ENCODE measurements around the gene ESPNL. TPM values are rescaled to one million over a fixed set of nuclear protein-coding genes. Genes with fewer than 3 reads are reported as not detected.

Gene ESPNL
- total RNA-seq, 2 experiments from 2014 or later = not detected

DNA sequence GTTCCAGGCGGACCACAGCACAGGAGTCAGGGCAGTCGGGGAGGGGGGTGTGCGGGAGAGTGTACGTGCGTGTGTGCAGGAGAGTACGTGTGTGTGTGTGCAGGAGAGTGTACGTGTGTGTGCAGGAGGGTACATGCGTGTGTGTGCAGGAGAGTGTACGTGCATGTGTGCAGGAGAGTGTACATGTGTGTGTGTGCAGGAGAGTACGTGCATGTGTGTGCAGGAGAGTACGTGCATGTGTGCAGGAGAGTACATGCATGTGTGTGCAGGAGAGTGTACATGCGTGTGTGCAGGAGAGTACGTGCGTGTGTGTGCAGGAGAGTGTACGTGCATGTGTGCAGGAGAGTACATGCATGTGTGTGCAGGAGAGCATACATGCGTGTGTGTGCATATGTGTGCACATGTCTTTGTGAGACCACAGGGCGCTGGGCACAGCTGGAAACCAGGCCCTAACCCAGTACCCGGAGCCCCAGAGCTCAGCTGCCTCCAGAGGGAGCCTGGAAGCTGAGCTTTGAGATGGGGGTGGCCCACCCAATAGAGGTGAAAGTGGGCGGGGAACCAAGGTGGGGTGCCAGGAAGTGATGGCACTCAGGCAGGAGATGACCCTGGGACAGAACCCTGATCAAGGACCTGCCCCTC, 24.5 kb downstream of the ESPNL start:
- intact Hi-C loops (cut with DNase I, micrococcal nuclease) = no loop called here
- no peaks in the 10 kb centered on the region for H3K27me3 Mint-ChIP-seq
- TF ChIP-seq CTCF (IDR thresholded peaks at IDR 0.05) = no peak
- Histone ChIP-seq H3K27ac (ENCODE audit: low read depth in 1 of 2, low read length in 2 of 2) (no peak overlapping the region), H3K4me1 (ENCODE audit: insufficient read depth, low read length) (no peaks in the 10 kb centered on the region), H3K27me3 (ENCODE audit: control insufficient read depth in 1 of 2, insufficient read depth in 2 of 2, low read length in 2 of 2) (no peaks in the 10 kb centered on the region), H3K4me3 (ENCODE audit: low read length) (no peak overlapping the region), H3K9me3 (ENCODE audit: control insufficient read depth in 1 of 2, insufficient read depth in 1 of 2, low read length in 2 of 2) (peaks cover 0 to 6% of the 10 kb centered on the region in 2 experiments), H3K36me3 (ENCODE audit: insufficient read depth, low read length) (no peaks in the 10 kb centered on the region)
- no peaks in the 10 kb centered on the region for H3K4me1 Mint-ChIP-seq (ENCODE audit: low read depth)
- POLR2A ChIA-PET = no interaction called here
- no peak overlapping the region for H3K4me3 Mint-ChIP-seq
- CTCF ChIA-PET = no interaction called here
- no peaks in the 10 kb centered on the region for H3K9me3 Mint-ChIP-seq
- no peaks in the 10 kb centered on the region for H3K36me3 Mint-ChIP-seq (ENCODE audit: low read depth)
- H3K27ac Mint-ChIP-seq = no peak overlapping the region
- ATAC-seq (ENCODE audit: poor library complexity) (no peak), DNase-seq (no peak)

GRCh38 chr2:238125127-238125885, 25.2 kb downstream of the ESPNL start:
- no peaks in the 10 kb centered on the region for H3K9me3 Mint-ChIP-seq
- ChIA-PET CTCF (no interaction called here), POLR2A (no interaction called here)
- H3K36me3 ChIP-seq (ENCODE audit: insufficient read depth, low read length) = no peaks in the 10 kb centered on the region
- no peak for DNase-seq
- TF ChIP-seq CTCF (IDR thresholded peaks at IDR 0.05) = no peak
- no peaks in the 10 kb centered on the region for H3K4me1 Mint-ChIP-seq (ENCODE audit: low read depth)
- H3K4me1 ChIP-seq (ENCODE audit: insufficient read depth, low read length) = no peaks in the 10 kb centered on the region
- H3K27me3 Mint-ChIP-seq = no peaks in the 10 kb centered on the region
- no peak for ATAC-seq (ENCODE audit: poor library complexity)
- intact Hi-C loops (cut with DNase I, micrococcal nuclease) = no loop called here
- H3K27ac ChIP-seq (ENCODE audit: low read depth in 1 of 2, low read length in 2 of 2) = no peak overlapping the region
- H3K27me3 ChIP-seq (ENCODE audit: control insufficient read depth in 1 of 2, insufficient read depth in 2 of 2, low read length in 2 of 2) = no peaks in the 10 kb centered on the region
- H3K4me3 ChIP-seq (ENCODE audit: low read length) = no peak overlapping the region
- H3K9me3 ChIP-seq (ENCODE audit: control insufficient read depth in 1 of 2, insufficient read depth in 1 of 2, low read length in 2 of 2) = peaks cover 0 to 6% of the 10 kb centered on the region in 2 experiments
- no peak overlapping the region for H3K27ac Mint-ChIP-seq
- H3K4me3 Mint-ChIP-seq = no peak overlapping the region
- no peaks in the 10 kb centered on the region for H3K36me3 Mint-ChIP-seq (ENCODE audit: low read depth)

DNA sequence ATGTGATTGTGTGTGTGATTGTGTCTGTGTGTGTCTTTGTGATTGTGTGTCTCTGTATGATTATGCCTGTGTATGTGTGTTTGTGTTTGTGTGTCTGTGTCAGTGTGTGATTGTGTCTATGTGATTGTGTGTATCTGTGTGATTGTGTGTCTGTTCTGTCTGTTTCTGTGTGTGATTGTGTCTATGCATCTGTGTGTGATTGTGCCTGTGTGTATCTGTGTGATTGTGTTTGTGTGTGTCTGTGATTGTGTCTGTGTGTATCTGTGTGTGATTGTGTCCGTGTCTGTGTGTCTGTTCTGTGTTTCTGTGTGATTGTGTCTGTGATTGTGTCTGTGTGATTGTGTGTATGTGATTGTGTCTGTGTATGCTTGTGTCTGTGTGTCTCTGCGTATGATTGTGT, 26.2 kb downstream of the ESPNL start:
- ATAC-seq (ENCODE audit: poor library complexity) (no peak), DNase-seq (no peak)
- CTCF ChIA-PET = no interaction called here
- intact Hi-C loops (cut with DNase I, micrococcal nuclease) = no loop called here
- Histone ChIP-seq H3K27ac (ENCODE audit: low read depth in 1 of 2, low read length in 2 of 2) (no peak overlapping the region), H3K36me3 (ENCODE audit: insufficient read depth, low read length) (no peaks in the 10 kb centered on the region), H3K4me1 (ENCODE audit: insufficient read depth, low read length) (no peaks in the 10 kb centered on the region), H3K27me3 (ENCODE audit: control insufficient read depth in 1 of 2, insufficient read depth in 2 of 2, low read length in 2 of 2) (no peaks in the 10 kb centered on the region), H3K9me3 (ENCODE audit: control insufficient read depth in 1 of 2, insufficient read depth in 1 of 2, low read length in 2 of 2) (no peaks in the 10 kb centered on the region), H3K4me3 (ENCODE audit: low read length) (no peak overlapping the region)
- H3K36me3 Mint-ChIP-seq (ENCODE audit: low read depth) = no peaks in the 10 kb centered on the region
- POLR2A ChIA-PET = no interaction called here
- H3K4me3 Mint-ChIP-seq = no peak overlapping the region
- no peak overlapping the region for H3K27ac Mint-ChIP-seq
- no peaks in the 10 kb centered on the region for H3K9me3 Mint-ChIP-seq
- no peaks in the 10 kb centered on the region for H3K27me3 Mint-ChIP-seq
- no peaks in the 10 kb centered on the region for H3K4me1 Mint-ChIP-seq (ENCODE audit: low read depth)
- no peak for TF ChIP-seq CTCF (IDR thresholded peaks at IDR 0.05)
